GM18499 (cell line): ENCODE measurements around the gene CGRRF1.

Source experiments
- ATAC-seq: cut with Tn5 transposase; IDR thresholded peaks from one replicate; pipeline ENCODE4 v1.9.1; 2021; ENCODE audit warnings: moderate number of reproducible peaks; ENCODE audit not compliant: insufficient read depth, unreplicated experiment

The CGRRF1 gene

DNA sequence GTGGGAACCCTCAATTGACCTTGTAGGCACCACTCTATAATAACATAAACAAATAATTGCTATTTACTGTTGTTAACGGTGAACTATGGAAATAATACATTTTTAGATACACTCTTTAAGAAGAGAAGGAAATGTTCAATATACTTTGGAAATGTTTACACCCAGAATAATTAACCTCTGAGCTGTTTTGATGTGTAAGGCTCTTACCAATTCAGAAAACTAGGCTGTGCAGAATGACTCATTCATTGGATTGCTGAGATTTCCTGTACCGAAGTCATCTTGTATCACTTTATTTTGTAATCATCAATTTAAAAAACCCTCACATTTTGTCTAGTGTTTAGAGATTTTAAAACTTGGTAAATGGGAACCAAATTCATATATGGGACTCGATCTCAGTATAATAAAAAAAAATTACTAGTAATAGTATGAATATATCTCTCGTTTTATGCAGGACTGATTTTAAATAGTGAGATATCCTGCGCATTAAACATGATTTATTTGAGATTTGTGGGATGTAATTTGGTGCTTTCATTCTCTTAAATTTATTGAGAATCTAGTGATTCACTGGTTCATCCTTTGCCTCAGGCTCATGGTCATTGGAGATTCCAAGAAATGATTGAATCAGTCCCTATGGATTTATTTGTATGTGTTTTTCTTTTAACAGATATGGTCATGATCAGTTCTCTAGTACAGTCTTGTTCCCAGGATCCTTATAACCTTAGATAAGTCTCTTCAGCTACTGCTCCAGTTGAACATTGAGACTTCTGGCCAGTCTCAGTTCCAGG is 61.1 kb downstream of the CGRRF1 start:
- ATAC-seq, result no peak

- no peak for ATAC-seq
Measured at GRCh38 chr14:54572316-54572715, 62.6 kb downstream of the CGRRF1 start.

DNA sequence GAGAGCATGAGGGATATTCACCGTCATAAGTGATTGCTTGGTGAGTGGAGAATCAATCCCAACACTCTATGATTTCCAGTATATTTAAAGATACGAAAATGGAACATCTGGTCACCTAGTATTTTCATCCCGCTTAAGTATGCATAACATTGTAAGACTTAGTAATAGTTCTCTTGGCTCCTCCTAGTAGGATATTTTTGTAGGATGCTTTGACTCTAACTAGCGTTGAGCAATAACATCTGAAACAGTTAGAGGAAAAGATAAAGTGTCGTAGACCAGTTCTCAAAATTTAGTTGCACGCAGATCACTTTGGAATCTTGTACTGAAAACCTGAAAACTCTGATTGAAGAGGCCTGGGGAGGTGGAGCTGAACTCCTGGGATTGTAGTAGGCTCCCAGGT is 64.8 kb downstream of the CGRRF1 start:
- ATAC-seq, result no peak

DNA sequence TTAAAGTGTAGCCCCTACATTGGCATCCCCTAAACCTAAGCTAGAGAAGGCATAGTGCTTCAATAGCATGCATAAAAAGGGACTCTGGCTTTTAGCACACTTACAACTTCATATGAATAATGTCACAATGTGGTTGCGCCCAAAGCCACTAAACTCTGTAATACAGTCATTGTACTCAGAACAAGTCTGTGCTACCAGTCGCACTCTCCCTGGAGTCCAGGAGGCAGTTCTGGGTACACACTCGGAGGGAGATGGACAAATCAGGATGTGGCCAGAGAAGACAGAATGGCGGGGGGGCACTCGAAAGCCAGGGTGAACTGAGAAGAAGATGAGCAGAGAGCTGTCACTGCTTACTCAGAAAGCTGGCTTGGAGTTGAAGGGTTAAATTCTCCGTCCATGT is 67.8 kb downstream of the CGRRF1 start:
- ATAC-seq, result no peak

DNA sequence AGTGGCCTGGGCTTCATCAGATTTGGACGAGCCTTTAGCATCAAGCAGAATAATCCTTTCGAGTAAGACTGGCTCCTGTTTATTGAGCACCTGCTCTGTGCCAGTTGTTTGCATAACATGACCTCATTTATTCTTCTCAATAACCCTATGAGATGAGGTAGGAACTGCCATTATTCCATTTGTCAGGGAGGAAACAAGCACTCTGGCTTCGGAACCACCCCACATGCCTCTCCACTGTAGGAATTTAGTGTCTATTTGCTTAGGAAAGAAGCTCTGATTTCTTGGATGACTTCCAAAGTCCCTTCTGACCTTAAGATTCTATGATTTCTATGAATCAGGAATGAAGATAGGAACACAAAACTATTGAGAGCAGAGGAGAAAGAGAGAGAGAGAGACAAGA is 68.3 kb downstream of the CGRRF1 start:
- ATAC-seq, result no peak

- no peak for ATAC-seq
Measured at GRCh38 chr14:54579621-54580020, 69.9 kb downstream of the CGRRF1 start.

DNA sequence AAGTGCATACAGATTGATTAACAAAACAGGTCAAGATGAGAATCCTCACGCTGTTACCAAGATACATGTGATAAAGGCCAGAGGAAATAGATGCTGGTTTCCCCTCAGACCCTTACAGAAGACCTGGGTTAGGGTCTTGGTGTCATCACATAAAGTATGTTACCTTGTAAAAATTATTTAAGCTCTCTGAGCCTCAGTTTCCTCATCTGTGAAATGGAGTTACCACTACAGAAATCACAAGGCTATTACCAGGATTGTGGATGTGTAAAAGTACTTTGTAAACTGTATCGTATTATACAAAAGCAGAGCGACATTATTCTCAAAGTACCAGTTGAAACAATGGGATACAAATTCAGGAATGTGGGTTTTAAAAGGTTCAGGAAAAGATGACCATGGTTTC is 71.2 kb downstream of the CGRRF1 start:
- ATAC-seq, result no peak

- ATAC-seq, result no peak
Measured at GRCh38 chr14:54582334-54582733, 72.6 kb downstream of the CGRRF1 start.

- no peak for ATAC-seq
Measured at GRCh38 chr14:54584097-54584496, 74.4 kb downstream of the CGRRF1 start.

- ATAC-seq, result no peak
Measured at GRCh38 chr14:54585214-54585613, 75.5 kb downstream of the CGRRF1 start.
